Lower lobe of right lung (tissue), 2 donors: ENCODE results near the gene DYSF. TPM values are rescaled to one million over a fixed set of nuclear protein-coding genes. Genes with fewer than 3 reads are reported as not detected.

Experiments used
- ATAC-seq, 2 donors: fragments of 200-7000 bp; cut with Tn5 transposase; one replicate each; pipeline ENCODE4 v1.9.1; 2020 to 2022; ENCODE audit warnings: mild to moderate bottlenecking in 2 of 2, moderate library complexity in 2 of 2
- DNase-seq: peaks from one replicate; pipeline ENCODE4 v3.0.0-alpha.2; 2020
- H3K27ac ChIP-seq: fragments of 200-600 bp; one replicate; pipeline ENCODE4 v1.8.0; 2022
- H3K27me3 ChIP-seq: fragments of 200-600 bp; one replicate; pipeline ENCODE4 v1.8.0; 2022; ENCODE audit warnings: low read depth
- H3K36me3 ChIP-seq: fragments of 200-600 bp; one replicate; pipeline ENCODE4 v1.8.0; 2022; ENCODE audit warnings: mild to moderate bottlenecking
- H3K4me1 ChIP-seq: fragments of 200-600 bp; one replicate; pipeline ENCODE4 v1.8.0; 2022
- H3K4me3 ChIP-seq: fragments of 200-600 bp; one replicate; pipeline ENCODE4 v1.8.0; 2022; ENCODE audit warnings: mild to moderate bottlenecking
- H3K9me3 ChIP-seq: fragments of 200-600 bp; one replicate; pipeline ENCODE4 v1.8.0; 2022
- intact Hi-C: fragments of 100-400 bp; cut with DNase I; formaldehyde crosslinking; loops from one replicate; pipeline ENCODE4 v1.11.0; 2022
- total RNA-seq: library from RNA; stranded (reverse); fragmentation: NEBNext Ultra II Directional; extraction: Animal tissue kit (Norgen Biotek cat#: 25700); gene quantifications from one replicate; pipeline ENCODE4 v1.2.1, GENCODE V29; 2021
- TF ChIP-seq, protein P1 (sequence below): fragments of 200-600 bp; IDR thresholded peaks from one replicate; pipeline ENCODE4 v1.8.0; 2022; ENCODE audit warnings: antibody characterized with exemption, mild to moderate bottlenecking
- donor health status: DM: no; HTN: yes; CAD: no; lungs with severe emphysema.

The DYSF gene
- total RNA-seq, 1 donor from 2014 or later: 41.2 TPM

DNA sequence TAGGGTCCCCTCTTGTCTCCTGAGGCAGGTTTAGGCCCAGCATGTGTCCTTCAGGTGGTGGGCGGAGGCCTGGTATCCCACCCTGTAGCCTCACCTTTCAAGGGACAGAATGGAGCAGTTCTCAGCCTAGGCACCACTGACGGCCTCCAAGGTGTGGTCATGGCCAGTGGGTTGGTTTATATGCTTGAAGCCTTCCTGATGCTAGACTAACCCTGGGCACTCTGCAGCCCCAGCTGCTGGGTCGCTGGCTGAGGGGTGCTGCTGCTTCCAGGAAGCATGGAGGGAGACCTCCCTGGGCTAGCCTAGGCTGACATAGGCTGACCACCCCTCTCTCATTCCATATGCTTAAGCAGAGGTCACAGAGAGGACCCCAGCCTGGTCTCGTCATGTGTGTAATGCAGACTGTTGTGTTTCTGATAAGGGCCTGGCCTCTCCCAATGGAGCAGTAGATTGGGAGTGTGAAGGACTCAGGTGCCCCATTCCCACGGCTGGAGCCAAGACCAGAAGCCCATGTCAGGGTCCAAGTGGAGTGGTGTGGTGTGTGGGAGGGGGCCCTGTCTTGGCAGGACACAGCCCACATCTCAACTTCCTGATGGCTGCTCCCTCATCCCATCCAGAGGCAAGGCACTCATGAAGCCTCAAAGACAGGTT lies 206.6 kb downstream of the DYSF start:
- Histone ChIP-seq H3K27ac (no peak overlapping the region), H3K36me3 (peaks cover under 1% of the 10 kb centered on the region), H3K4me3 (no peak overlapping the region), H3K9me3 (peaks cover 18% of the 10 kb centered on the region), H3K4me1 (no peaks in the 10 kb centered on the region), H3K27me3 (no peaks in the 10 kb centered on the region)
- no peak for DNase-seq
- intact Hi-C loops: no loop called here
- ATAC-seq: no peak
- TF ChIP-seq, protein P1, sequence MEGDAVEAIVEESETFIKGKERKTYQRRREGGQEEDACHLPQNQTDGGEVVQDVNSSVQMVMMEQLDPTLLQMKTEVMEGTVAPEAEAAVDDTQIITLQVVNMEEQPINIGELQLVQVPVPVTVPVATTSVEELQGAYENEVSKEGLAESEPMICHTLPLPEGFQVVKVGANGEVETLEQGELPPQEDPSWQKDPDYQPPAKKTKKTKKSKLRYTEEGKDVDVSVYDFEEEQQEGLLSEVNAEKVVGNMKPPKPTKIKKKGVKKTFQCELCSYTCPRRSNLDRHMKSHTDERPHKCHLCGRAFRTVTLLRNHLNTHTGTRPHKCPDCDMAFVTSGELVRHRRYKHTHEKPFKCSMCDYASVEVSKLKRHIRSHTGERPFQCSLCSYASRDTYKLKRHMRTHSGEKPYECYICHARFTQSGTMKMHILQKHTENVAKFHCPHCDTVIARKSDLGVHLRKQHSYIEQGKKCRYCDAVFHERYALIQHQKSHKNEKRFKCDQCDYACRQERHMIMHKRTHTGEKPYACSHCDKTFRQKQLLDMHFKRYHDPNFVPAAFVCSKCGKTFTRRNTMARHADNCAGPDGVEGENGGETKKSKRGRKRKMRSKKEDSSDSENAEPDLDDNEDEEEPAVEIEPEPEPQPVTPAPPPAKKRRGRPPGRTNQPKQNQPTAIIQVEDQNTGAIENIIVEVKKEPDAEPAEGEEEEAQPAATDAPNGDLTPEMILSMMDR: no peak

- Histone ChIP-seq H3K27ac (no peak overlapping the region), H3K9me3 (peaks cover 18% of the 10 kb centered on the region), H3K36me3 (peaks cover 11% of the 10 kb centered on the region), H3K27me3 (no peaks in the 10 kb centered on the region), H3K4me3 (no peak overlapping the region), H3K4me1 (no peaks in the 10 kb centered on the region)
- DNase-seq (no peak), ATAC-seq (no peak)
- intact Hi-C loops: no loop called here
- TF ChIP-seq, protein P1: no peak
Measured at GRCh38 chr2:71661782-71662181, 208.4 kb downstream of the DYSF start.

- ATAC-seq (no peak), DNase-seq (no peak)
- TF ChIP-seq, protein P1: no peak
- intact Hi-C loops: no loop called here
- no peaks in the 10 kb centered on the region for H3K27me3 ChIP-seq
- no peak overlapping the region for H3K27ac ChIP-seq
- H3K36me3 ChIP-seq: peaks cover 11% of the 10 kb centered on the region
- peaks cover 10% of the 10 kb centered on the region for H3K9me3 ChIP-seq
- H3K4me1 ChIP-seq: no peaks in the 10 kb centered on the region
- no peak overlapping the region for H3K4me3 ChIP-seq
Measured at GRCh38 chr2:71662665-71663394, 209.5 kb downstream of the DYSF start.

DNA sequence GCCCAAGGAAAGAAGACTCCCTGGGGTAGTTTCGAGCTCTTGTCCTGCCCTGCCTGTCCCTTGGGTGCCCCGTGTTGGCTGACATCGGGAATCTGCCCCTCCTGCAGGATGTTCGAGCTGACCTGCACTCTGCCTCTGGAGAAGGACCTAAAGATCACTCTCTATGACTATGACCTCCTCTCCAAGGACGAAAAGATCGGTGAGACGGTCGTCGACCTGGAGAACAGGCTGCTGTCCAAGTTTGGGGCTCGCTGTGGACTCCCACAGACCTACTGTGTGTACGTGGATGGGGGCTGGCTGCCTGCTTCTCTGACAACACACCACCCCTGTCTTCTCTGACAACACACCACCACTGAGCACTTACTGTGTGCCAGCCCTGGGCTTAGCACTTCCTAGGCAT lies 210.8 kb downstream of the DYSF start:
- H3K4me1 ChIP-seq: no peaks in the 10 kb centered on the region
- peaks cover 11% of the 10 kb centered on the region for H3K36me3 ChIP-seq
- H3K27me3 ChIP-seq: no peaks in the 10 kb centered on the region
- no peak for DNase-seq
- intact Hi-C loops: no loop called here
- TF ChIP-seq, protein P1: no peak
- H3K27ac ChIP-seq: no peak overlapping the region
- no peaks in the 10 kb centered on the region for H3K9me3 ChIP-seq
- no peak for ATAC-seq
- H3K4me3 ChIP-seq: no peak overlapping the region

DNA sequence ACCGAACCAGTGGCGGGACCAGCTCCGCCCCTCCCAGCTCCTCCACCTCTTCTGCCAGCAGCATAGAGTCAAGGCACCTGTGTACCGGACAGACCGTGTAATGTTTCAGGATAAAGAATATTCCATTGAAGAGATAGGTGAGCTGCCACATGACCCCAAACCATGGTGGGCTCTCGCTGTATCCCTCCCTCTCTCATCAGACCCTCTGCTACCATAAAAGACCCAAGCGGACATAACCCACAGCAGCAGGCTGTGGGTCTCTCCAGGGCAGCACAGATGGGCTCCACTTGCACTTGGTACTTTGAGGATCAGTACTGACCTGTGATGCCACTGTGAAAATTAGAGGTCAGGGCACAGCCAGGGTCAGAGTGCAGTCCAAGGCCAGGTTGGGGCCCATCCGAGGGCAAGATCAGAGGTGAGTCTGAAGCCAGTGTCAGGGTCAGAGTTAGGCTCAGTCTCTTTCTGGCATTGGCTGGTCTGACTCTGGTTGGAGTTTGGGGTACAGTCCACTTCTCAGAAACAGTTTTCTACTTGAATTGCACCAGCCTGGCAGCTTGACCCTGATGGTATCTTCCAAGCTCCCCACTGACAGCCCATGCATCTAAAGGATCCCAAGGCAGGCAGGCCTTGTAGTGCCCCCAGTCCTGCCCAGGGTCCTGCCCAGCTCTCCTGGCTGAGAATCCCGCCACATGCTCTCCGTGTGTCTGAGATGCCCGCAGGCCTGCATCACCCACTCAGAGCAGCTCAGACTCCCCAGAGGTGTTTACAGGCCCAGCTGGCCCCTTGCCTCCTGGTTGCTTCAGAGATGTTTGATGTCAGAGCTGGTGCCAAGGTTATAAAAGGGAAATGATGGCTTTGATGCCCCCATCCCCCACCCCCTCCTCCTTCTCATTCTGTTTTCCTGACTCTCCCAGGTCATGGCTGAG lies 212.1 kb downstream of the DYSF start:
- ATAC-seq (no peak), DNase-seq (no peak)
- Histone ChIP-seq H3K4me1 (no peaks in the 10 kb centered on the region), H3K9me3 (no peaks in the 10 kb centered on the region), H3K27me3 (no peaks in the 10 kb centered on the region), H3K4me3 (no peak overlapping the region), H3K36me3 (peaks cover 20% of the 10 kb centered on the region), H3K27ac (no peak overlapping the region)
- TF ChIP-seq, protein P1: no peak
- intact Hi-C loops: no loop called here
